Measurements from ENCODE around the gene PPM1M. TPM values are rescaled to one million over a fixed set of nuclear protein-coding genes. Genes with fewer than 3 reads are reported as not detected.

Gene PPM1M
- polyA plus RNA-seq, 1 donor from 2014 or later = 51.3 TPM

GRCh38 chr3:52231502-52232278, 13.9 kb upstream of the PPM1M start:
- Mint-ChIP-seq H3K27me3 (no peaks in the 10 kb centered on the region), H3K27ac (peak overlapping the region in 2 of 3 donors; percentile 46 to 82), H3K4me3 (peak overlapping the region in 2 of 4 donors; percentile 9 to 12), H3K36me3 (peaks cover 5% of the 10 kb centered on the region), H3K4me1 (peaks cover 9 to 27% (median 27%) of the 10 kb centered on the region in 3 donors), H3K9me3 (no peaks in the 10 kb centered on the region)

GRCh38 chr3:52232279-52233107, 13.1 kb upstream of the PPM1M start:
- H3K9me3 Mint-ChIP-seq = no peaks in the 10 kb centered on the region
- no peak overlapping the region for H3K4me3 Mint-ChIP-seq
- peaks cover 5% of the 10 kb centered on the region for H3K36me3 Mint-ChIP-seq
- H3K4me1 Mint-ChIP-seq = peaks cover 5 to 23% (median 22%) of the 10 kb centered on the region in 3 donors
- no peak overlapping the region for H3K27ac Mint-ChIP-seq
- no peaks in the 10 kb centered on the region for H3K27me3 Mint-ChIP-seq

- peak overlapping the region in 1 of 3 donors; percentile 23 for H3K27ac Mint-ChIP-seq
- no peak overlapping the region for H3K4me3 Mint-ChIP-seq
- peaks cover 5 to 22% (median 21%) of the 10 kb centered on the region in 3 donors for H3K4me1 Mint-ChIP-seq
Observed at GRCh38 chr3:52233108-52233591, 12.4 kb upstream of the PPM1M start.

GRCh38 chr3:52233968-52234367, 11.6 kb upstream of the PPM1M start:
- Mint-ChIP-seq H3K27me3 (no peaks in the 10 kb centered on the region), H3K9me3 (no peaks in the 10 kb centered on the region), H3K4me1 (peaks cover 5 to 26% (median 25%) of the 10 kb centered on the region in 3 donors), H3K27ac (peak overlapping the region in 2 of 3 donors; percentile 35 to 78), H3K36me3 (peaks cover 5% of the 10 kb centered on the region), H3K4me3 (peak overlapping the region in 2 of 4 donors; percentile 17 to 54)

More at GRCh38 chr3:52233108-52233591, 12.4 kb upstream of the PPM1M start:
- Mint-ChIP-seq H3K27me3 (no peaks in the 10 kb centered on the region), H3K36me3 (peaks cover 5% of the 10 kb centered on the region), H3K9me3 (no peaks in the 10 kb centered on the region)

- no peaks in the 10 kb centered on the region for H3K27me3 Mint-ChIP-seq
- H3K4me1 Mint-ChIP-seq = peaks cover 11 to 28% (median 27%) of the 10 kb centered on the region in 3 donors
- peak overlapping the region in 2 of 4 donors; percentile 65 to 91 for H3K4me3 Mint-ChIP-seq
- peaks cover 5% of the 10 kb centered on the region for H3K36me3 Mint-ChIP-seq
- peak overlapping the region in 1 of 3 donors; percentile 35 for H3K27ac Mint-ChIP-seq
- no peaks in the 10 kb centered on the region for H3K9me3 Mint-ChIP-seq
Observed at GRCh38 chr3:52234516-52235447, 10.8 kb upstream of the PPM1M start.

- Mint-ChIP-seq H3K27me3 (no peaks in the 10 kb centered on the region), H3K4me1 (peaks cover 18 to 40% (median 37%) of the 10 kb centered on the region in 3 donors), H3K36me3 (no peaks in the 10 kb centered on the region), H3K9me3 (no peaks in the 10 kb centered on the region), H3K4me3 (peak overlapping the region in 2 of 4 donors; percentile 37 to 91), H3K27ac (peak overlapping the region in 2 of 3 donors; percentile 31 to 61)
Observed at GRCh38 chr3:52236424-52236886, 9.1 kb upstream of the PPM1M start.

GRCh38 chr3:52237006-52237656, 8.4 kb upstream of the PPM1M start:
- Mint-ChIP-seq H3K27ac (peak overlapping the region in 1 of 3 donors; percentile 9), H3K36me3 (no peaks in the 10 kb centered on the region), H3K27me3 (no peaks in the 10 kb centered on the region), H3K9me3 (no peaks in the 10 kb centered on the region), H3K4me1 (peaks cover 14 to 40% (median 33%) of the 10 kb centered on the region in 3 donors), H3K4me3 (peak overlapping the region; percentile 54 to 91 (median 76))

- Mint-ChIP-seq H3K4me3 (peak overlapping the region; percentile 91 to 100 (median 96)), H3K27ac (no peak overlapping the region)
Observed at GRCh38 chr3:52237657-52238172, 7.8 kb upstream of the PPM1M start.

GRCh38 chr3:52238193-52238760, 7.3 kb upstream of the PPM1M start:
- Mint-ChIP-seq H3K9me3 (no peaks in the 10 kb centered on the region), H3K27ac (peak overlapping the region; percentile 78 to 97 (median 93)), H3K36me3 (no peaks in the 10 kb centered on the region), H3K27me3 (no peaks in the 10 kb centered on the region), H3K4me1 (peaks cover 14 to 41% (median 32%) of the 10 kb centered on the region in 3 donors), H3K4me3 (peak overlapping the region; percentile 91 to 100 (median 96))

More at GRCh38 chr3:52237657-52238172, 7.8 kb upstream of the PPM1M start:
- H3K27me3 Mint-ChIP-seq = no peaks in the 10 kb centered on the region
- H3K9me3 Mint-ChIP-seq = no peaks in the 10 kb centered on the region
- no peaks in the 10 kb centered on the region for H3K36me3 Mint-ChIP-seq
- H3K4me1 Mint-ChIP-seq = peaks cover 14 to 40% (median 31%) of the 10 kb centered on the region in 3 donors

GRCh38 chr3:52238761-52239701, 6.5 kb upstream of the PPM1M start, which contains the start of gene TWF2:
TSS of gene TWF2 (minus strand) at chr3:52239158. CDS start at chr3:52239016, 142 bp downstream.
- H3K4me3 Mint-ChIP-seq = peak within 1 kb of the TSS; percentile 91 to 100 (median 96)
- peaks cover 16 to 49% (median 38%) of the 10 kb centered on the region in 3 donors for H3K4me1 Mint-ChIP-seq
- H3K36me3 Mint-ChIP-seq = no peaks in the 10 kb centered on the region
- no peaks in the 10 kb centered on the region for H3K9me3 Mint-ChIP-seq
- peak within 1 kb of the TSS; percentile 78 to 97 (median 97) for H3K27ac Mint-ChIP-seq
- no peaks in the 10 kb centered on the region for H3K27me3 Mint-ChIP-seq

- Mint-ChIP-seq H3K36me3 (no peaks in the 10 kb centered on the region), H3K27ac (peak overlapping the region; percentile 78 to 97 (median 97)), H3K4me3 (peak overlapping the region; percentile 91 to 100 (median 96)), H3K27me3 (no peaks in the 10 kb centered on the region), H3K4me1 (peaks cover 27 to 56% (median 43%) of the 10 kb centered on the region in 3 donors), H3K9me3 (no peaks in the 10 kb centered on the region)
Observed at GRCh38 chr3:52240059-52240885, 5.3 kb upstream of the PPM1M start.

All from IgD-negative memory B cell (primary cell).